Measurements from ENCODE around the gene RFTN1. TPM values are rescaled to one million over a fixed set of nuclear protein-coding genes. Genes with fewer than 3 reads are reported as not detected.

The RFTN1 gene
- total RNA-seq, 2 experiments from 2014 or later, result 55.7 to 56.4 TPM

DNA sequence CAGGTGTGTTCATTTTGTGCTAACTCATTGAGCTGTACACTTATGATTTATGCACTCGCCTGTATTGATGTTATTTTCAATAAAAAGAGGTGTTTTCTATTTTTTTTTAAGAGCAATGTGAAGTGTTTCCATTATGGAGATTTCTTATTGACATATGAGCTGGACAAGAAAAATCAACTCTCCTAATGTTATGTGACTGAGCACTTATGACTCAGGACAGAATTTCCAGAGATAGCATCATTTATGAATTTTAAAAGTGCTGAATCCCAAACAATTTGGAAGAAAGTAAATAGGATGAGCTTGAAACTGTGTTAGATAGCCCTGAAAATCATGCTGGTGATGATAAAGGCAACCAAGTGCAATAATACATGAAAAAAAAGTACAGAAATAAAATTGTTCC is 118.9 kb downstream of the RFTN1 start:
- H3K4me1 ChIP-seq (ENCODE audit: insufficient read depth, low read length), result no peaks in the 10 kb centered on the region
- Mint-ChIP-seq H3K27ac (no peak overlapping the region), H3K27me3 (no peaks in the 10 kb centered on the region), H3K4me1 (ENCODE audit: low read depth) (peaks cover 50% of the 10 kb centered on the region), H3K4me3 (no peak overlapping the region), H3K36me3 (ENCODE audit: low read depth) (peaks cover 44% of the 10 kb centered on the region), H3K9me3 (no peaks in the 10 kb centered on the region)
- H3K9me3 ChIP-seq (ENCODE audit: control insufficient read depth in 1 of 2, insufficient read depth in 1 of 2, low read length in 2 of 2), result no peaks in the 10 kb centered on the region
- intact Hi-C loops (cut with DNase I, micrococcal nuclease), result no loop called here
- DNase-seq (no peak), ATAC-seq (ENCODE audit: poor library complexity) (no peak)
- H3K36me3 ChIP-seq (ENCODE audit: insufficient read depth, low read length), result peaks cover 10% of the 10 kb centered on the region
- H3K4me3 ChIP-seq (ENCODE audit: low read length), result no peak overlapping the region
- H3K27me3 ChIP-seq (ENCODE audit: control insufficient read depth in 1 of 2, insufficient read depth in 2 of 2, low read length in 2 of 2), result no peaks in the 10 kb centered on the region
- H3K27ac ChIP-seq (ENCODE audit: low read depth in 1 of 2, low read length in 2 of 2), result no peak overlapping the region
- ChIA-PET CTCF (no interaction called here), POLR2A (interaction anchor here (0.6 to 1.3 kb wide), 2 partner anchors 82 to 88 kb away, joined by 3 to 4 read pairs; no protein-coding TSS in a partner anchor)
- no peak for TF ChIP-seq CTCF (IDR thresholded peaks at IDR 0.05)

GRCh38 chr3:16392717-16393116 is 120.8 kb downstream of the RFTN1 start:
- H3K36me3 ChIP-seq (ENCODE audit: insufficient read depth, low read length), result peaks cover 5% of the 10 kb centered on the region
- H3K27ac Mint-ChIP-seq, result no peak overlapping the region
- no peak overlapping the region for H3K27ac ChIP-seq (ENCODE audit: low read depth in 1 of 2, low read length in 2 of 2)
- H3K27me3 ChIP-seq (ENCODE audit: control insufficient read depth in 1 of 2, insufficient read depth in 2 of 2, low read length in 2 of 2), result no peaks in the 10 kb centered on the region
- no peaks in the 10 kb centered on the region for H3K27me3 Mint-ChIP-seq
- DNase-seq (no peak), ATAC-seq (ENCODE audit: poor library complexity) (no peak)
- ChIA-PET CTCF (no interaction called here), POLR2A (no interaction called here)
- H3K9me3 ChIP-seq (ENCODE audit: control insufficient read depth in 1 of 2, insufficient read depth in 1 of 2, low read length in 2 of 2), result no peaks in the 10 kb centered on the region
- intact Hi-C loops (cut with DNase I, micrococcal nuclease), result no loop called here
- TF ChIP-seq CTCF (IDR thresholded peaks at IDR 0.05), result no peak
- H3K4me1 Mint-ChIP-seq (ENCODE audit: low read depth), result peaks cover 60% of the 10 kb centered on the region
- H3K36me3 Mint-ChIP-seq (ENCODE audit: low read depth), result peaks cover 41% of the 10 kb centered on the region
- H3K4me3 ChIP-seq (ENCODE audit: low read length), result no peak overlapping the region
- no peak overlapping the region for H3K4me3 Mint-ChIP-seq
- H3K9me3 Mint-ChIP-seq, result no peaks in the 10 kb centered on the region
- H3K4me1 ChIP-seq (ENCODE audit: insufficient read depth, low read length), result peaks cover under 1% of the 10 kb centered on the region

DNA sequence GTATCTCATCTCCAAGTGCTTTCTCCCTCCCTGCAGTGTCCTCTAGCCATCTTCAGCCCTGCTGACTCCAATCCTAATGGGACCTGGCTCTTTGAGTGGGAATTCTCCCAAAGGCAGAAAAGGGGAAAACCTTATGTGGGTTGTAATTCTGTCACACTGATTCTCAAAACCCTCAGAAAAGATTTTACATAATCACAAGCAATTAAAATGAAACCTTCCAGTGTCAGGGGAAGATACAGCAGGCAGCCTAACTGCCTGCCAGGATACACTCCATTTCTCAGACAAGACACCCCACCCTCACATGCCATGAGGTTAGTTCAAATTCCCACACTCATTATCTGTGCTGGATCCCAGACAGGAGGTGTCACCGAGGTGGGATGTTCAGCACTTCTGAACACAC is 121.4 kb downstream of the RFTN1 start:
- Histone ChIP-seq H3K4me3 (ENCODE audit: low read length) (no peak overlapping the region), H3K27ac (ENCODE audit: low read depth in 1 of 2, low read length in 2 of 2) (no peak overlapping the region), H3K4me1 (ENCODE audit: insufficient read depth, low read length) (peaks cover 5% of the 10 kb centered on the region), H3K9me3 (ENCODE audit: control insufficient read depth in 1 of 2, insufficient read depth in 1 of 2, low read length in 2 of 2) (no peaks in the 10 kb centered on the region), H3K27me3 (ENCODE audit: control insufficient read depth in 1 of 2, insufficient read depth in 2 of 2, low read length in 2 of 2) (no peaks in the 10 kb centered on the region), H3K36me3 (ENCODE audit: insufficient read depth, low read length) (peaks cover 5% of the 10 kb centered on the region)
- ChIA-PET CTCF (no interaction called here), POLR2A (no interaction called here)
- no peaks in the 10 kb centered on the region for H3K9me3 Mint-ChIP-seq
- H3K27ac Mint-ChIP-seq, result no peak overlapping the region
- TF ChIP-seq CTCF (IDR thresholded peaks at IDR 0.05), result no peak
- H3K27me3 Mint-ChIP-seq, result no peaks in the 10 kb centered on the region
- peaks cover 64% of the 10 kb centered on the region for H3K4me1 Mint-ChIP-seq (ENCODE audit: low read depth)
- intact Hi-C loops (cut with DNase I, micrococcal nuclease), result no loop called here
- no peak overlapping the region for H3K4me3 Mint-ChIP-seq
- no peak for DNase-seq
- peaks cover 37% of the 10 kb centered on the region for H3K36me3 Mint-ChIP-seq (ENCODE audit: low read depth)
- ATAC-seq (ENCODE audit: poor library complexity), result no peak

All from CD4-positive, alpha-beta T cell (primary cell).